ENCODE data around the gene DNAJB4. TPM values are rescaled to one million over a fixed set of nuclear protein-coding genes. Genes with fewer than 3 reads are reported as not detected.
A peak's percentile ranks its signal among the peaks of the same experiment; 100 is the strongest.

DNAJB4 gene
- total and polyA plus RNA-seq, 2 of the 13 experiments (the other 11 are each of a cell fraction or from before 2014, with no cell fraction given) = 4.4 to 18.6 TPM

GRCh38 chr1:77986810-77987209 lies 17.9 kb upstream of the DNAJB4 start:
- no peak overlapping the region for H3K4me3 ChIP-seq (replicated peaks in 1 of 3; ENCODE audit: insufficient read depth in 1 of 3, low read depth in 2 of 3, low read length in 3 of 3)
- H3K4me1 ChIP-seq (ENCODE audit: insufficient read depth, low read length) = peaks cover 61% of the 10 kb centered on the region
- no peaks in the 10 kb centered on the region for H3K36me3 ChIP-seq (replicated peaks in 1 of 2; ENCODE audit: control insufficient read depth in 1 of 2, insufficient read depth in 2 of 2, low read length in 2 of 2)
- BruUV-seq (replicated peaks) = no TSS peak
- TF ChIP-seq HNF4G (IDR thresholded peaks at IDR 0.05; ENCODE audit: borderline replicate concordance, low read depth, low read length) (no peak), HNF4G (CRISPR knock-in tag; IDR thresholded peaks at IDR 0.05; ENCODE audit: borderline replicate concordance, low read depth) (no peak), SPEN (CRISPR knock-in tag; IDR thresholded peaks at IDR 0.05; ENCODE audit: low read depth) (no peak), PCBP2 (optimal IDR thresholded peaks at IDR 0.05; ENCODE audit: low read depth, low read length, poor library complexity, severe bottlenecking) (no peak), JARID2 (CRISPR knock-in tag; IDR thresholded peaks at IDR 0.05; ENCODE audit: insufficient replicate concordance) (no peak), CEBPB (IDR thresholded peaks at IDR 0.05; ENCODE audit: borderline replicate concordance, low read depth, low read length) (peak; percentile 47; the same call in 1 of the 2 replicates), EED (CRISPR knock-in tag; IDR thresholded peaks at IDR 0.05) (no peak), ZNF121 (CRISPR knock-in tag; IDR thresholded peaks at IDR 0.05) (no peak), CEBPG (CRISPR knock-in tag; IDR thresholded peaks at IDR 0.05) (peak; percentile 33; the same call in 1 of the 2 replicates)
- H3K27me3 ChIP-seq (ENCODE audit: control insufficient read depth in 1 of 2, insufficient read depth in 2 of 2, low read length in 2 of 2) = no peaks in the 10 kb centered on the region
- no peaks in the 10 kb centered on the region; the same call in 1 of the 2 replicates for H4K20me1 ChIP-seq (ENCODE audit: insufficient read depth, low read length)
- intact Hi-C loops (cut with micrococcal nuclease; ENCODE audit: unreplicated experiment) (no loop called here), in situ Hi-C loops (cut with HindIII; ENCODE audit: extremely low pct_ligation_motif_present, low pct_unique_long_range_greater_than_20kb) (no loop called here)
- ChIA-PET POLR2A (interaction anchor here (2.4 to 2.6 kb wide), 2 partner anchors 8 to 17 kb away, joined by 11 to 14 read pairs; partner anchors contain the start of genes DNAJB4 and FUBP1), CTCF (ENCODE audit: low intra/inter-chr PET ratio, low total read pairs) (no interaction called here)
- no peak overlapping the region for H3K9ac ChIP-seq (ENCODE audit: insufficient read depth, low read depth, low read length)
- FAIRE-seq = no peak
- H3K9me3 ChIP-seq (ENCODE audit: low read length) = no peaks in the 10 kb centered on the region
- H2AFZ ChIP-seq (ENCODE audit: low read length) = no peak overlapping the region
- H3K79me2 ChIP-seq (ENCODE audit: insufficient read depth, low read length) = peaks cover 11% of the 10 kb centered on the region
- H3K4me2 ChIP-seq (ENCODE audit: low read depth, low read length) = no peak overlapping the region
- no peak for DNase-seq (ENCODE audit: low spot score)
- H3K27ac ChIP-seq (ENCODE audit: extremely low read length, insufficient read depth, low read length) = no peak overlapping the region
- no peak for ATAC-seq

GRCh38 chr1:77987919-77988318 lies 16.8 kb upstream of the DNAJB4 start:
- Histone ChIP-seq H3K79me2 (ENCODE audit: insufficient read depth, low read length) (peaks cover 7% of the 10 kb centered on the region), H3K4me1 (ENCODE audit: insufficient read depth, low read length) (peaks cover 55% of the 10 kb centered on the region), H3K9ac (ENCODE audit: insufficient read depth, low read depth, low read length) (no peak overlapping the region), H3K4me2 (ENCODE audit: low read depth, low read length) (no peak overlapping the region), H3K27me3 (ENCODE audit: control insufficient read depth in 1 of 2, insufficient read depth in 2 of 2, low read length in 2 of 2) (no peaks in the 10 kb centered on the region), H4K20me1 (ENCODE audit: insufficient read depth, low read length) (no peaks in the 10 kb centered on the region; the same call in 1 of the 2 replicates), H2AFZ (ENCODE audit: low read length) (no peak overlapping the region), H3K4me3 (replicated peaks in 1 of 3; ENCODE audit: insufficient read depth in 1 of 3, low read depth in 2 of 3, low read length in 3 of 3) (no peak overlapping the region), H3K9me3 (ENCODE audit: low read length) (no peaks in the 10 kb centered on the region), H3K27ac (ENCODE audit: extremely low read length, insufficient read depth, low read length) (no peak overlapping the region), H3K36me3 (replicated peaks in 1 of 2; ENCODE audit: control insufficient read depth in 1 of 2, insufficient read depth in 2 of 2, low read length in 2 of 2) (no peaks in the 10 kb centered on the region)
- intact Hi-C loops (cut with micrococcal nuclease; ENCODE audit: unreplicated experiment) = no loop called here
- FAIRE-seq (no peak), DNase-seq (ENCODE audit: low spot score) (no peak), ATAC-seq (no peak)
- TF ChIP-seq SP140L (CRISPR knock-in tag; IDR thresholded peaks at IDR 0.05; ENCODE audit: borderline replicate concordance) = no peak
- no peak for TF ChIP-seq HNF1B (CRISPR knock-in tag; IDR thresholded peaks at IDR 0.05)
- no peak for TF ChIP-seq FUBP1 (CRISPR knock-in tag; IDR thresholded peaks at IDR 0.05; ENCODE audit: borderline replicate concordance)
- no peak for TF ChIP-seq ZFP37 (CRISPR knock-in tag; IDR thresholded peaks at IDR 0.05; ENCODE audit: borderline replicate concordance)
- TF ChIP-seq GTF2F1 (IDR thresholded peaks at IDR 0.05; ENCODE audit: low read length) = no peak
- no TSS peak for BruUV-seq (replicated peaks)
- WGBS (ENCODE audit: low lambda C conversion rate) = 100% methylated on average over 2 of the region's 2 CpGs
- ChIA-PET POLR2A (interaction anchor here (1.0 to 2.4 kb wide), 2 partner anchors 9 to 57 kb away, joined by 3 to 11 read pairs; partner anchors contain the start of gene FUBP1), CTCF (ENCODE audit: low intra/inter-chr PET ratio, low total read pairs) (no interaction called here)
- in situ Hi-C loops (cut with HindIII; ENCODE audit: extremely low pct_ligation_motif_present, low pct_unique_long_range_greater_than_20kb) = no loop called here
